Esophagus muscularis mucosa (tissue), 4 donors: ENCODE measurements around the gene TMEM69. TPM values are rescaled to one million over a fixed set of nuclear protein-coding genes. Genes with fewer than 3 reads are reported as not detected.

Experiments used
- DNase-seq: peaks from one replicate; pipeline ENCODE4 v3.0.0-alpha.2; 2017; ENCODE audit errors: extremely low spot score
- H3K27ac ChIP-seq, 4 donors: fragments of 200-600 bp; sonication (generic); replicated peaks in 1 of 4; 1 replicate in 3 of 4; 2 replicates in 1 of 4; pipeline ENCODE4 v1.5.1; 2016 to 2019; ENCODE audit warnings: mild to moderate bottlenecking in 1 of 4
- H3K27me3 ChIP-seq, 4 donors: fragments of 200-600 bp; sonication (generic); one replicate each; pipeline versions ENCODE4 v1.5.1 to v1.6.0; 2016 to 2019
- H3K36me3 ChIP-seq, 4 donors: fragments of 200-600 bp; sonication (generic); one replicate each; pipeline ENCODE4 v1.5.1; 2016 to 2019
- H3K4me1 ChIP-seq, 4 donors: fragments of 200-600 bp; sonication (generic); one replicate each; pipeline ENCODE4 v1.5.1; 2016 to 2019
- H3K4me3 ChIP-seq, 4 donors: fragments of 200-600 bp; sonication (generic); 1 replicate in 2 of 4; 2 replicates in 2 of 4; pipeline ENCODE4 v1.5.1; 2016 to 2019; ENCODE audit warnings: mild to moderate bottlenecking in 4 of 4, moderate library complexity in 1 of 4
- H3K9me3 ChIP-seq, 4 donors: fragments of 200-600 bp; sonication (generic); 1 replicate in 3 of 4; 2 replicates in 1 of 4; pipeline ENCODE4 v1.5.1; 2016 to 2019
- EP300 ChIP-seq: sonication (generic); formaldehyde crosslinking; IDR thresholded peaks from one replicate; pipeline ENCODE4 v1.6.1; 2017; ENCODE audit warnings: antibody characterized with exemption
- POLR2A ChIP-seq: fragments of 450-650 bp; IDR thresholded peaks from one replicate; pipeline ENCODE4 v1.6.1; 2017; ENCODE audit warnings: antibody characterized with exemption, moderate library complexity, mild to moderate bottlenecking, low read depth
- POLR2AphosphoS5 ChIP-seq, 2 donors: sonication (generic); formaldehyde crosslinking; IDR thresholded peaks; one replicate each; pipeline ENCODE4 v1.6.1; 2017; ENCODE audit warnings: antibody characterized with exemption in 2 of 2
- WGBS: methylation state at CpG from one replicate; pipeline ENCODE4 v1.1.5; 2018; 5-methylcytosine and 5-hydroxymethylcytosine counted together
- intact Hi-C: fragments of 100-400 bp; cut with DNase I; formaldehyde crosslinking; loops from one replicate; pipeline ENCODE4 v1.15.1; 2023
- total RNA-seq, 4 donors: library from RNA; depleted of rRNA; stranded (reverse); fragments of >200 nt; gene quantifications; one replicate each; pipeline versions ENCODE4 v1.1.0 to v1.2.1, GENCODE V29; 2016
- TF ChIP-seq, protein P1 (sequence below), 3 experiments: fragments of 200-600 bp in 2 of 3; fragments of 450-650 bp in 1 of 3; sonication (generic) in 2 of 3; IDR thresholded peaks; one replicate each; pipeline ENCODE4 v1.5.1; 2017 to 2019; ENCODE audit warnings: antibody characterized with exemption in 3 of 3, mild to moderate bottlenecking in 2 of 3, moderate library complexity in 1 of 3

TMEM69 gene, protein sequence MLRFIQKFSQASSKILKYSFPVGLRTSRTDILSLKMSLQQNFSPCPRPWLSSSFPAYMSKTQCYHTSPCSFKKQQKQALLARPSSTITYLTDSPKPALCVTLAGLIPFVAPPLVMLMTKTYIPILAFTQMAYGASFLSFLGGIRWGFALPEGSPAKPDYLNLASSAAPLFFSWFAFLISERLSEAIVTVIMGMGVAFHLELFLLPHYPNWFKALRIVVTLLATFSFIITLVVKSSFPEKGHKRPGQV
- total RNA-seq, result 10 to 100 TPM; 18.9 to 22.5 (median 19.9) TPM

DNA sequence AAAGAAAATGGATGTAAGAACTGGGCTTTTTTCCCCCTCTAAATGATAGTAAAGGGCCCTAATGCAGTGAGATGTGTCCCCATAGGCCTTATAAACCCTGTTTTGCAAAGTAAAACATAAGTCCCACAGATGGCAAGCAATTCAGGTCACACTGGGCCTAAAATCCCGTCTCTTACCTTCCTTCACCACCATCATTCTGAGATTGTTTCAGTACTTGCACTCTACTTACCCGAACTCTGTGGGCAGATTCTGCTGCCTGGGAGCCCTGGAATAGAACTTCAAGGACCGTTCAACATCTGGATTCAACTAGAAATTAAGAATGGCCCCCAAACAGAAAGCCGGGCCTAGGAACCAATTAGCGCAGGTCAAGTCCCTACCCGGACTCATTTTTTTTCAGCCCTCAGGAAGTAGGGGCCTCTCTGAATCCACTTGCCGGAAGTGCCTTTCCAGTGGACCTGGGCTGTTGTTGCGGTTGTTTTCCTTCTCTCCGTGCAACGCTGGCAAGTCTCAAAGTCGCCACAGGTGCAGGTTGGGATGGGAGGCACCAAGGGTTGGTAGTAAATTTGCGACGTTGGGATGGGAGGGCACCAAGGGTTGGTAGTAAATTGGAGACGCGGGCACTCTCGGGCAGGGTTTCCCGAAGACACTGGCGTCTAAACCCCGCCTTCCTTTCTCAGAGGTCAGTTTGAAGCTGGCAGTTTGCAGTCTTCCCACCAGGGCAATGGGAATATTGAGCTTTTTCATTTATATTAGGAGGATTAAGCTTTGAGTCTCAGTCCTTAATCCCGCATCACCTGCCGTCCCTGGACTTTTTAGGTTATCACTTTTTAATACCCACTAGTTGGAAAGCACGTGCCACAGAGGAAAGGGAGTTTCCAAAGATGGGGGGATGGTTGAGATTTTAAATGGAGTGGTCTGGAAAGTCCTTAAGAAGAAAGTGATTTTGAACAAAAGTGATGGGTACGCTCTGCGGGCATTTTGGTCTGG lies at the start of gene TMEM69:
TSS of gene TMEM69 (plus strand) at position 428 of the 987 bp plus-strand sequence. CDS start 2,888 bp downstream, outside the sequence.
- WGBS, result under 1% methylated on average over 22 of the region's 24 CpGs
- peak; percentile 95 for DNase-seq
- H3K4me1 ChIP-seq, result peaks cover 16 to 53% (median 43%) of the 10 kb centered on the region in 4 donors
- H3K36me3 ChIP-seq, result peaks cover under 1 to 34% (median 13%) of the 10 kb centered on the region in 4 donors
- peak within 1 kb of the TSS; percentile 77 to 95 (median 92) for H3K4me3 ChIP-seq
- H3K27me3 ChIP-seq, result no peaks in the 10 kb centered on the region
- no peaks in the 10 kb centered on the region for H3K9me3 ChIP-seq
- TF ChIP-seq EP300 (no peak), POLR2AphosphoS5 (IDR thresholded peaks at IDR 0.05) (peak; percentile 72 to 77)
- TF ChIP-seq, protein P1, sequence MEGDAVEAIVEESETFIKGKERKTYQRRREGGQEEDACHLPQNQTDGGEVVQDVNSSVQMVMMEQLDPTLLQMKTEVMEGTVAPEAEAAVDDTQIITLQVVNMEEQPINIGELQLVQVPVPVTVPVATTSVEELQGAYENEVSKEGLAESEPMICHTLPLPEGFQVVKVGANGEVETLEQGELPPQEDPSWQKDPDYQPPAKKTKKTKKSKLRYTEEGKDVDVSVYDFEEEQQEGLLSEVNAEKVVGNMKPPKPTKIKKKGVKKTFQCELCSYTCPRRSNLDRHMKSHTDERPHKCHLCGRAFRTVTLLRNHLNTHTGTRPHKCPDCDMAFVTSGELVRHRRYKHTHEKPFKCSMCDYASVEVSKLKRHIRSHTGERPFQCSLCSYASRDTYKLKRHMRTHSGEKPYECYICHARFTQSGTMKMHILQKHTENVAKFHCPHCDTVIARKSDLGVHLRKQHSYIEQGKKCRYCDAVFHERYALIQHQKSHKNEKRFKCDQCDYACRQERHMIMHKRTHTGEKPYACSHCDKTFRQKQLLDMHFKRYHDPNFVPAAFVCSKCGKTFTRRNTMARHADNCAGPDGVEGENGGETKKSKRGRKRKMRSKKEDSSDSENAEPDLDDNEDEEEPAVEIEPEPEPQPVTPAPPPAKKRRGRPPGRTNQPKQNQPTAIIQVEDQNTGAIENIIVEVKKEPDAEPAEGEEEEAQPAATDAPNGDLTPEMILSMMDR (IDR thresholded peaks at IDR 0.05), result peak in 2 of 3 experiments; percentile 6 to 42
- peak within 1 kb of the TSS; percentile 93 to 97 (median 96) for H3K27ac ChIP-seq
- intact Hi-C loops, result loop anchor here (5.0 to 10.0 kb wide), 2 partner anchors 101 to 197 kb away; no protein-coding TSS in a partner anchor

DNA sequence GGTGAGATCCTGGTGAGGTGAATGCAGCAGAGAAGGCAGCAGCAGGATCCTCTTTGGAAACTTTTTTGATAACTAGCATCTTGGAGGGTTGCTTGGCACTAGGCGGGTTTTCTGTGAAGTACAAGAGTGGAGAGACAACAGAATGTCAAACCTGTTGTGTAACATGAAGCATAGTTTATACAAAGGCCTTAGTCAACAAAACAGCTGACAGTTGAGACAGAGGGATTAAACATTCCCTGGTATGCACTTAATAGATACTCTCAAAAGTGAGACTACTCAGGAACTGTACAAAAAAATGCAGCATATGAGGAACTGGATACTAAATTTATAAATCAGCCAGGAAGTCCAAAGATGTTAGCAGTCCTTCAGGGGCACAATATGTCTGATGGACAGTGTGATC lies 47.7 kb upstream of the TMEM69 start:
- peaks cover 42 to 87% (median 68%) of the 10 kb centered on the region in 4 donors for H3K36me3 ChIP-seq
- intact Hi-C loops, result no loop called here

DNA sequence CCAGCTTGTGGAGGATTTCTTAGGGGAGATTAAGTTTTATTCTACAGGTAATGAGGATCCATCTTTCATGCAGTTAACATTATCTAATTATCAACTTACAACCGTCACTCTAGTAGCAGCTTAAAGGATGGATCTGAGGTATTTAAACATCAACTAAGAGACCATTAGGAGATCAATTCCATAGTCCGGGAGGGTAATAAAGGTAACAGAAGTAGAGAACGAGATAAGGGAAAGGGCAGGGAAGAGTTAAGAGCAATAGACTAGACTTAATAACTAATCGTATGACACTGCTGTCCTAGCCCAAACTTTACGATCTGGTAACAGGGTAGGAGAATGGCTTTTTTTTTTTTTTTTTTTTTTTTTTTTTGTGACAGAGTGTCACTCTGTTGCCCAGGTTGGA lies 44.7 kb upstream of the TMEM69 start:
- TF ChIP-seq POLR2AphosphoS5 (IDR thresholded peaks at IDR 0.05) (no peak), POLR2A (no peak), EP300 (no peak)
- TF ChIP-seq, protein P1 (IDR thresholded peaks at IDR 0.05), result no peak
- Histone ChIP-seq H3K27me3 (no peaks in the 10 kb centered on the region), H3K4me3 (no peak overlapping the region), H3K27ac (no peak overlapping the region), H3K9me3 (no peaks in the 10 kb centered on the region), H3K36me3 (peaks cover 33 to 69% (median 47%) of the 10 kb centered on the region in 4 donors), H3K4me1 (peaks cover 6 to 12% (median 10%) of the 10 kb centered on the region in 4 donors)
- intact Hi-C loops, result no loop called here
- WGBS, result 74% methylated on average over 5 of the region's 5 CpGs
- DNase-seq, result no peak

More for the DNA sequence above, 47.7 kb upstream of the TMEM69 start:
- no peaks in the 10 kb centered on the region for H3K27me3 ChIP-seq
- peaks cover 0 to 10% (median 3%) of the 10 kb centered on the region in 4 donors for H3K4me1 ChIP-seq
- WGBS, result 93% methylated on average over 1 of the region's 1 CpG
- H3K9me3 ChIP-seq, result no peaks in the 10 kb centered on the region
- TF ChIP-seq, protein P1 (IDR thresholded peaks at IDR 0.05), result no peak
- no peak for TF ChIP-seq EP300
- no peak for TF ChIP-seq POLR2AphosphoS5 (IDR thresholded peaks at IDR 0.05)
- no peak for TF ChIP-seq POLR2A
- DNase-seq, result no peak
- no peak overlapping the region for H3K27ac ChIP-seq
- H3K4me3 ChIP-seq, result no peak overlapping the region

DNA sequence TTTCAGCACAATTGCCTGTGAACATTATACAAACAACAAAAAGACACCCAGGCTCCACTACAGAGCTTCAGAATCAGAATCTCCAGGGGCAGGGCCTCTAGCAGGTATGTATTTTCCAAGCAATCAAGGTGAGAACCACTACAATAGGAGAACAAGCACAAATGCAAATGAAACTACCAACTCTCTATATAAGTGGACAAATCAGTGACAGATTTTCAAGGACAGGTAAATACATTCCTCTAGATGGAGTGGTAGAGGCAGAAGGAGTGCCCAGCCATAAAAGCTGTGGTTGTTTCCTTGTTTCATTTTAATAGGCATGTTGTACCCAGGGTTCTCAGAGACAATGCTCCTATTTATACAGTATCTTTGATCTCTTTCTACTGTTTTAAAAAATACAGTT lies 44.0 kb upstream of the TMEM69 start:
- H3K4me1 ChIP-seq, result peaks cover 6 to 12% (median 10%) of the 10 kb centered on the region in 4 donors
- no peak overlapping the region for H3K27ac ChIP-seq
- H3K4me3 ChIP-seq, result no peak overlapping the region
- DNase-seq, result no peak
- TF ChIP-seq, protein P1 (IDR thresholded peaks at IDR 0.05), result no peak
- TF ChIP-seq EP300, result no peak
- TF ChIP-seq POLR2AphosphoS5 (IDR thresholded peaks at IDR 0.05), result no peak
- no peak for TF ChIP-seq POLR2A
- intact Hi-C loops, result no loop called here
- H3K9me3 ChIP-seq, result no peaks in the 10 kb centered on the region
- peaks cover 32 to 69% (median 40%) of the 10 kb centered on the region in 4 donors for H3K36me3 ChIP-seq
- H3K27me3 ChIP-seq, result no peaks in the 10 kb centered on the region
